Keratinocyte (primary cell): ENCODE measurements around the gene SEMA4G. TPM values are rescaled to one million over a fixed set of nuclear protein-coding genes. Genes with fewer than 3 reads are reported as not detected.

ENCODE experiments used
- DNase-seq: peaks from one replicate; pipeline ENCODE4 v3.0.0-alpha.2; 2011; ENCODE audit warnings: low read depth, missing footprints, low spot score
- FAIRE-seq: peaks from 2 replicates; lab custom pipeline; 2011; peaks lifted over from hg19 to GRCh38; lab: Jason Lieb, UNC
- H2AFZ ChIP-seq: 2 replicates; pipeline ENCODE4 v1.6.0; 2012; ENCODE audit warnings: low read length, control low read depth, inconsistent platforms; ENCODE audit not compliant: control insufficient read depth
- H3K27ac ChIP-seq: 2 replicates; pipeline ENCODE4 v1.5.1; 2011; ENCODE audit warnings: low read length; ENCODE audit not compliant: control insufficient read depth, insufficient read depth
- H3K27me3 ChIP-seq: 3 replicates; pipeline ENCODE4 v1.6.0; 2011; ENCODE audit warnings: low read length; ENCODE audit not compliant: control insufficient read depth, insufficient read depth; ENCODE audit errors: extremely low read depth
- H3K36me3 ChIP-seq, 2 experiments: 2 replicates in 1 of 2; 3 replicates in 1 of 2; pipeline ENCODE4 v1.5.1; 2011; ENCODE audit warnings: low read length in 2 of 2, mild to moderate bottlenecking in 1 of 2; ENCODE audit not compliant: control insufficient read depth in 2 of 2, insufficient read depth in 2 of 2; ENCODE audit errors: extremely low read depth in 1 of 2
- H3K4me1 ChIP-seq: 3 replicates; pipeline ENCODE4 v1.5.1; 2011; ENCODE audit warnings: low read length; ENCODE audit not compliant: control insufficient read depth, insufficient read depth; ENCODE audit errors: extremely low read depth
- H3K4me2 ChIP-seq: 3 replicates; pipeline ENCODE4 v1.6.0; 2011; ENCODE audit warnings: low read depth, low read length; ENCODE audit not compliant: control insufficient read depth, insufficient read depth; ENCODE audit errors: extremely low read depth
- H3K4me3 ChIP-seq, 3 experiments: fragments of 200-600 bp in 1 of 3; sonication (generic) in 1 of 3; 2 replicates in 2 of 3; 3 replicates in 1 of 3; pipeline ENCODE4 v1.5.1; 2011 to 2016; ENCODE audit warnings: low read length in 3 of 3, mild to moderate bottlenecking in 3 of 3, control low read depth in 2 of 3, inconsistent platforms in 1 of 3, low read depth in 1 of 3, mixed read lengths in 1 of 3, mixed run types in 1 of 3, moderate library complexity in 1 of 3; ENCODE audit not compliant: control insufficient read depth in 2 of 3, insufficient read depth in 2 of 3; ENCODE audit errors: extremely low read depth in 1 of 3
- H3K79me2 ChIP-seq: 2 replicates; pipeline ENCODE4 v1.6.0; 2012; ENCODE audit warnings: low read length; ENCODE audit not compliant: control insufficient read depth, insufficient read depth
- H3K9ac ChIP-seq: 3 replicates; pipeline ENCODE4 v1.6.0; 2011; ENCODE audit warnings: low read length; ENCODE audit not compliant: control insufficient read depth, insufficient read depth; ENCODE audit errors: extremely low read depth
- H3K9me1 ChIP-seq: 3 replicates; pipeline ENCODE4 v1.6.0; 2011; ENCODE audit warnings: low read length; ENCODE audit not compliant: control insufficient read depth, insufficient read depth; ENCODE audit errors: extremely low read depth
- H3K9me3 ChIP-seq: 2 replicates; pipeline ENCODE4 v1.5.1; 2012; ENCODE audit warnings: low read depth, low read length; ENCODE audit not compliant: control insufficient read depth
- H4K20me1 ChIP-seq: 3 replicates; pipeline ENCODE4 v1.6.0; 2011; ENCODE audit warnings: low read length; ENCODE audit not compliant: control insufficient read depth, insufficient read depth; ENCODE audit errors: extremely low read depth
- EZH2 ChIP-seq: IDR thresholded peaks from one replicate; pipeline ENCODE4 v1.6.1; 2012; ENCODE audit warnings: inconsistent platforms, mild to moderate bottlenecking, low read length, moderate library complexity
- dilution Hi-C: fragments of 300-500 bp; cut with MboI; formaldehyde crosslinking; loops from one replicate; pipeline ENCODE4 v1.7.0; 2020; ENCODE audit warnings: low sequenced_read_pairs; ENCODE audit not compliant: extremely low pct_ligation_motif_present
- polyA plus RNA-seq, 5 experiments: library from polyadenylated mRNA; depleted of rRNA in 3 of 5; stranded (reverse) in 3 of 5; stranded (forward) in 1 of 5; unstranded in 1 of 5; fragments of >200 nt; gene quantifications; 1 replicate in 1 of 5; 2 replicates in 3 of 5; 3 replicates in 1 of 5; pipeline versions ENCODE4 v1.2.1 to v1.2.3, GENCODE V29; 2011 to 2012; ENCODE audit warnings: missing spikeins in 2 of 5, low read depth in 1 of 5, low replicate concordance in 1 of 5
- TF ChIP-seq, protein P1 (sequence below), 3 experiments: IDR thresholded peaks in 1 of 3; conservative IDR thresholded peaks in 1 of 3; optimal IDR thresholded peaks in 1 of 3; 2 replicates in 2 of 3; 3 replicates in 1 of 3; pipeline versions ENCODE3 to v1.5.1; 2011; ENCODE audit warnings: low read length in 3 of 3, mild to moderate bottlenecking in 3 of 3, moderate library complexity in 2 of 3, control low read depth in 1 of 3, inconsistent platforms in 1 of 3; ENCODE audit not compliant: insufficient read depth in 2 of 3; ENCODE audit errors: extremely low read depth in 1 of 3

The SEMA4G gene
- polyA plus RNA-seq, 1 donor (not counting 4 experiments of a cell fraction or from before 2014, with no cell fraction given) = 1.2 TPM

DNA sequence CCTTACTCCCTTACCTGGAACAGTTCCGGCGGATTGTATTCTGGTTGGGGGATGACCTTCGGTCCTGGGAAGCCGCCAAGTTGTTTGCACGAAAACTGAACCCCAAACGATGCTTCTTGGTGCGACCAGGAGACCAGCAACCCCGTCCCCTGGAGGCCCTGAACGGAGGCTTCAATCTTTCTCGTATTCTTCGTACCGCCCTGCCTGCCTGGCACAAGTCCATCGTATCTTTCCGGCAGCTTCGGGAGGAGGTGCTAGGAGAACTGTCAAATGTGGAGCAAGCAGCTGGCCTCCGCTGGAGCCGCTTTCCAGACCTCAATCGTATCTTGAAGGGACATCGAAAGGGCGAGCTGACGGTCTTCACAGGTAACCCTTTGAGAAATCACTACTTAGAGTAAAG, 19.8 kb downstream of the SEMA4G start:
- Histone ChIP-seq H3K27ac (no peak overlapping the region), H3K4me3 (no peak overlapping the region), H3K9me1 (peaks cover 4% of the 10 kb centered on the region), H3K27me3 (no peaks in the 10 kb centered on the region), H3K36me3 (peaks cover 30 to 33% of the 10 kb centered on the region in 2 experiments), H4K20me1 (no peaks in the 10 kb centered on the region), H3K4me1 (peaks cover 17% of the 10 kb centered on the region), H2AFZ (no peak overlapping the region), H3K4me2 (peak overlapping the region; percentile 31), H3K9ac (peak overlapping the region; percentile 11), H3K79me2 (peaks cover 56% of the 10 kb centered on the region), H3K9me3 (no peaks in the 10 kb centered on the region)
- TF ChIP-seq EZH2 = no peak
- TF ChIP-seq, protein P1, sequence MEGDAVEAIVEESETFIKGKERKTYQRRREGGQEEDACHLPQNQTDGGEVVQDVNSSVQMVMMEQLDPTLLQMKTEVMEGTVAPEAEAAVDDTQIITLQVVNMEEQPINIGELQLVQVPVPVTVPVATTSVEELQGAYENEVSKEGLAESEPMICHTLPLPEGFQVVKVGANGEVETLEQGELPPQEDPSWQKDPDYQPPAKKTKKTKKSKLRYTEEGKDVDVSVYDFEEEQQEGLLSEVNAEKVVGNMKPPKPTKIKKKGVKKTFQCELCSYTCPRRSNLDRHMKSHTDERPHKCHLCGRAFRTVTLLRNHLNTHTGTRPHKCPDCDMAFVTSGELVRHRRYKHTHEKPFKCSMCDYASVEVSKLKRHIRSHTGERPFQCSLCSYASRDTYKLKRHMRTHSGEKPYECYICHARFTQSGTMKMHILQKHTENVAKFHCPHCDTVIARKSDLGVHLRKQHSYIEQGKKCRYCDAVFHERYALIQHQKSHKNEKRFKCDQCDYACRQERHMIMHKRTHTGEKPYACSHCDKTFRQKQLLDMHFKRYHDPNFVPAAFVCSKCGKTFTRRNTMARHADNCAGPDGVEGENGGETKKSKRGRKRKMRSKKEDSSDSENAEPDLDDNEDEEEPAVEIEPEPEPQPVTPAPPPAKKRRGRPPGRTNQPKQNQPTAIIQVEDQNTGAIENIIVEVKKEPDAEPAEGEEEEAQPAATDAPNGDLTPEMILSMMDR (optimal IDR thresholded peaks at IDR 0.05 in 1 of 3, IDR thresholded peaks at IDR 0.05 in 1 of 3, conservative IDR thresholded peaks at IDR 0.05 in 1 of 3; ENCODE audit: extremely low read depth in 1 of 3, insufficient read depth in 2 of 3, low read length in 3 of 3) = no peak
- dilution Hi-C loops = no loop called here
- no peak for FAIRE-seq
- DNase-seq = no peak

DNA sequence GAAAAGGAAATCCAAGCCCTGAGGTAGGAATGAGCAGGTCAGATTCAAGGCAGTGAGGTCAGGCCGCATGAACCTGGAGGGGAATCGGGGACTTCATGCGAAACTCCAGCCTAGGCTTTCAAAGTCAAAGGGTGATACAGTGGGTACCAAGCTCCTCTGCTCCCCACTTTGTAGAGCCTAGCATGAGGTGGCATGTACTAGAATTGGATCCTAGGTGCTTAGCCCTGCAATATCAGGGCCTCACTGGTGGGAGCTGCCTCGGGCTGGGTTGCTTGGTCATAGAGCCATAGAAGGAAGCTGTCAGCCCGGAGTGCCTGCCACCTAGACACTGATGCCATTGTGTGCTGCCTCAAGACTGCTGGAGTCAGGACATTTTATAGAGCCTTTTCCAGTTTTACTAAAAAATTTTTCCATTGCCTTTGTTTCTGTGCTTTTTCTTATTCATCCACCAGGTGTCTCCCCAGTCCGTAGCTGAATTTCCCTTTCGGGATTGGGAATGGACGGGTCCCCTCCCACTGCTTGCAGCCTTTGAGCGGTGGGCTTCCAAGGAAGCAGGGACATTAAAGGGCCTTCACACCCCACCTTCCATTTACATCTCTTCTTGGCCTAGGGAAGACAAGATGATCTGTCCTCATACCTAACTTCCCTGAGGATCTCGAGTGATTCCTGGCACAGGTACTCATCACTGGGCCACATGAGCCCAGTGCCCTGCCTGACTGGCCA, 24.8 kb downstream of the SEMA4G start:
- H3K27ac ChIP-seq = no peak overlapping the region
- FAIRE-seq = no peak

More for the DNA sequence above, 24.8 kb downstream of the SEMA4G start:
- Histone ChIP-seq H3K4me1 (peaks cover 17% of the 10 kb centered on the region), H3K27me3 (no peaks in the 10 kb centered on the region), H3K36me3 (peaks cover 31% of the 10 kb centered on the region in 2 experiments), H3K4me3 (no peak overlapping the region), H4K20me1 (no peaks in the 10 kb centered on the region), H3K9me1 (no peaks in the 10 kb centered on the region), H3K9me3 (no peaks in the 10 kb centered on the region), H3K9ac (no peak overlapping the region), H3K79me2 (peaks cover 22% of the 10 kb centered on the region), H3K4me2 (no peak overlapping the region), H2AFZ (no peak overlapping the region)
- no peak for TF ChIP-seq EZH2
- TF ChIP-seq, protein P1 (optimal IDR thresholded peaks at IDR 0.05 in 1 of 3, IDR thresholded peaks at IDR 0.05 in 1 of 3, conservative IDR thresholded peaks at IDR 0.05 in 1 of 3; ENCODE audit: extremely low read depth in 1 of 3, insufficient read depth in 2 of 3, low read length in 3 of 3) = peak; percentile 44 to 72 (median 51)
- dilution Hi-C loops = no loop called here
- DNase-seq = no peak
